Gastroesophageal sphincter (tissue), 4 donors: Measurements from ENCODE around the gene KIAA1586. TPM values are rescaled to one million over a fixed set of nuclear protein-coding genes. Genes with fewer than 3 reads are reported as not detected.

Experiments used
- ATAC-seq: fragments of 150-250 bp; one replicate; pipeline ENCODE4 v1.9.1; 2016; ENCODE audit warnings: mild to moderate bottlenecking, moderate library complexity
- H3K27ac ChIP-seq, 4 donors: fragments of 200-600 bp; sonication (generic) in 3 of 4; 1 replicate in 3 of 4; 2 replicates in 1 of 4; pipeline ENCODE4 v1.5.1; 2016 to 2019
- H3K27me3 ChIP-seq: fragments of 200-600 bp; sonication (generic); one replicate; pipeline ENCODE4 v1.5.1; 2019
- H3K36me3 ChIP-seq, 2 donors: fragments of 200-600 bp; sonication (generic); one replicate each; pipeline ENCODE4 v1.5.1; 2019; ENCODE audit warnings: control low read depth in 1 of 2
- H3K4me1 ChIP-seq, 3 donors: fragments of 200-600 bp; sonication (generic); 1 replicate in 2 of 3; 2 replicates in 1 of 3; pipeline ENCODE4 v1.5.1; 2016 to 2019; ENCODE audit warnings: control low read depth in 2 of 3
- H3K4me3 ChIP-seq, 2 donors: fragments of 200-600 bp; sonication (generic); one replicate each; pipeline ENCODE4 v1.5.1; 2019; ENCODE audit warnings: mild to moderate bottlenecking in 1 of 2, moderate library complexity in 1 of 2
- H3K9me3 ChIP-seq, 3 donors: fragments of 200-600 bp; sonication (generic); one replicate each; pipeline ENCODE4 v1.5.1; 2017 to 2019; ENCODE audit warnings: control low read depth in 2 of 3
- EP300 ChIP-seq: sonication (generic); formaldehyde crosslinking; IDR thresholded peaks from one replicate; pipeline ENCODE4 v1.6.1; 2017; ENCODE audit warnings: antibody characterized with exemption, mild to moderate bottlenecking
- POLR2A ChIP-seq, 2 donors: fragments of 450-650 bp; IDR thresholded peaks; one replicate each; pipeline ENCODE4 v1.6.1; 2017; ENCODE audit warnings: antibody characterized with exemption in 2 of 2, mild to moderate bottlenecking in 2 of 2, moderate library complexity in 1 of 2
- POLR2AphosphoS5 ChIP-seq: sonication (generic); formaldehyde crosslinking; IDR thresholded peaks from one replicate; pipeline ENCODE4 v1.6.1; 2017; ENCODE audit warnings: antibody characterized with exemption
- whole genome bisulfite sequencing, 2 donors: methylation state at CpG; one replicate each; pipeline ENCODE4 v1.1.5; 2018; ENCODE audit warnings: low coverage in 1 of 2; 5-methylcytosine and 5-hydroxymethylcytosine counted together
- total RNA-seq, 4 donors: library from RNA; depleted of rRNA; stranded (reverse); fragments of >200 nt; gene quantifications; one replicate each; pipeline ENCODE4 v1.1.0, GENCODE V29; 2016
- TF ChIP-seq, protein P1 (sequence below), 4 experiments: fragments of 200-600 bp in 2 of 4; fragments of 450-650 bp in 2 of 4; sonication (generic) in 1 of 4; IDR thresholded peaks; one replicate each; pipeline ENCODE4 v1.5.1; 2017 to 2019; ENCODE audit warnings: antibody characterized with exemption in 4 of 4, mild to moderate bottlenecking in 2 of 4, moderate library complexity in 2 of 4

KIAA1586 gene
- total RNA-seq, 4 donors from 2014 or later: 6.6 to 27.9 (median 10.2) TPM

DNA sequence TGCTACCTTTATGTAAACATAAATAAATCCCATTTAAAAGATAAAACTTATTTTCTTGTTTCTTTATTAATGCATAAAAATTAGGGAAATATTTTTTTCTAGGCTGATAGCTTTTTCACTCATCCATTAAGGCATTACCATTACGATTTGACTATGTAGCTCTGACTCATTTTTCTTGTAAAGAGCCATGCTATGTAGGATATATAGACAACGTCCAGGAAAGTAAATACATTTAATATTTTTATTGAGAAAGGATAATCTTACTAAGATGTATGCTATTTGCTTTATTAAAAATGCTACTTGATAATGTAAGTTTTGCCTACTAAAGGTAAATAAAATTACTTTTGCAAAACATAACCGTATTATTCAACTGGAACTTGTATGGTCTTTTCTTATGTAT, 19.2 kb upstream of the KIAA1586 start:
- no peaks in the 10 kb centered on the region for H3K36me3 ChIP-seq
- H3K27me3 ChIP-seq: no peaks in the 10 kb centered on the region
- H3K4me3 ChIP-seq: no peak overlapping the region
- H3K27ac ChIP-seq: no peak overlapping the region
- peaks cover 0 to 12% (median 0%) of the 10 kb centered on the region in 3 donors for H3K9me3 ChIP-seq
- WGBS, 2 donors: 88 to 90% methylated on average over 3 of the region's 3 CpGs
- no peaks in the 10 kb centered on the region for H3K4me1 ChIP-seq
- no peak for TF ChIP-seq EP300
- no peak for TF ChIP-seq POLR2AphosphoS5
- TF ChIP-seq, protein P1, sequence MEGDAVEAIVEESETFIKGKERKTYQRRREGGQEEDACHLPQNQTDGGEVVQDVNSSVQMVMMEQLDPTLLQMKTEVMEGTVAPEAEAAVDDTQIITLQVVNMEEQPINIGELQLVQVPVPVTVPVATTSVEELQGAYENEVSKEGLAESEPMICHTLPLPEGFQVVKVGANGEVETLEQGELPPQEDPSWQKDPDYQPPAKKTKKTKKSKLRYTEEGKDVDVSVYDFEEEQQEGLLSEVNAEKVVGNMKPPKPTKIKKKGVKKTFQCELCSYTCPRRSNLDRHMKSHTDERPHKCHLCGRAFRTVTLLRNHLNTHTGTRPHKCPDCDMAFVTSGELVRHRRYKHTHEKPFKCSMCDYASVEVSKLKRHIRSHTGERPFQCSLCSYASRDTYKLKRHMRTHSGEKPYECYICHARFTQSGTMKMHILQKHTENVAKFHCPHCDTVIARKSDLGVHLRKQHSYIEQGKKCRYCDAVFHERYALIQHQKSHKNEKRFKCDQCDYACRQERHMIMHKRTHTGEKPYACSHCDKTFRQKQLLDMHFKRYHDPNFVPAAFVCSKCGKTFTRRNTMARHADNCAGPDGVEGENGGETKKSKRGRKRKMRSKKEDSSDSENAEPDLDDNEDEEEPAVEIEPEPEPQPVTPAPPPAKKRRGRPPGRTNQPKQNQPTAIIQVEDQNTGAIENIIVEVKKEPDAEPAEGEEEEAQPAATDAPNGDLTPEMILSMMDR (IDR thresholded peaks at IDR 0.05): no peak
- no peak for TF ChIP-seq POLR2A (IDR thresholded peaks at IDR 0.05)
- no peak for ATAC-seq

DNA sequence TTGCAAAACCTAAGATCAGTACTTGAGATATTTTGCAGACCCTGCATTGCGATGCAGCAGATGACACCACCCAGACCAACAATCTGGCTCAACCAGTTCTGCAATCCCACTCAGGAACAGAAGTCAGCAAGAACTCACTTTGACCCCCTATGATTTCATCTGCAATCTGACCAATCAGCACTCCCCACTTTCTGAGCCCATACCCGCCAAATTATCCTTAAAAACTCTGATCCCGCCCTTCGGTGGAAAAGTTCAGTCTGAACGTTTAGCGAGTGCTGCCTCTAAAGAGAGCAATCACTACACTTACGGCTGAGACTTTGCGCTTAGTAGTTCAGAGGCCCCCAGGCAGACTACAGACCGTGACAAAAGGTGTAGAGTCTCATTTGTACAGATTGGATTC, 17.3 kb upstream of the KIAA1586 start:
- H3K27me3 ChIP-seq: no peaks in the 10 kb centered on the region
- 87 to 88% methylated on average over 1 to 7 of the region's 9 CpGs for WGBS, 2 donors
- ATAC-seq: no peak
- peaks cover 0 to 12% (median 0%) of the 10 kb centered on the region in 3 donors for H3K9me3 ChIP-seq
- no peaks in the 10 kb centered on the region for H3K36me3 ChIP-seq
- H3K4me1 ChIP-seq: no peaks in the 10 kb centered on the region
- no peak overlapping the region for H3K27ac ChIP-seq
- no peak overlapping the region for H3K4me3 ChIP-seq
- no peak for TF ChIP-seq POLR2AphosphoS5
- no peak for TF ChIP-seq EP300
- no peak for TF ChIP-seq POLR2A (IDR thresholded peaks at IDR 0.05)
- TF ChIP-seq, protein P1 (IDR thresholded peaks at IDR 0.05): no peak

DNA sequence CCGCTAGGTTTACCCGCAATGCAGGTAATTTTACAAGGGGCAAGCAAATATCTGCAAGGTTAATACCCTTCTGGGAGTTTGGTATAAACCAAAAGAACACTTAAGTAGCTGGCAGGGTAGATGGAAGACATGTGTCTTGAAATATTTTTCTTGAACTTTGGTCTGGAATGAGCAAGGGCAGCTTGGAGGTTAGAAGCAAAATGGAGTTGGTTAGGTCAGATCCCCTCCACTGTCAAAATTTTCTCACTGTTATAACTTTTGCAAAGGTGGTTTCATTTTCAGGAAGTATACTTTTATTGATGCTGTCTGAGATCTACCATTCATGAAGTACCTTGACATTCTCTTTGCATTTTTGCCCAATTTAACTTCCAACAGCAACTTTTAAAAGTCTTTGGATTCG, 13.3 kb upstream of the KIAA1586 start:
- Histone ChIP-seq H3K4me1 (no peaks in the 10 kb centered on the region), H3K4me3 (no peak overlapping the region)
- WGBS, 2 donors: 69 to 86% methylated on average over 3 of the region's 3 CpGs

DNA sequence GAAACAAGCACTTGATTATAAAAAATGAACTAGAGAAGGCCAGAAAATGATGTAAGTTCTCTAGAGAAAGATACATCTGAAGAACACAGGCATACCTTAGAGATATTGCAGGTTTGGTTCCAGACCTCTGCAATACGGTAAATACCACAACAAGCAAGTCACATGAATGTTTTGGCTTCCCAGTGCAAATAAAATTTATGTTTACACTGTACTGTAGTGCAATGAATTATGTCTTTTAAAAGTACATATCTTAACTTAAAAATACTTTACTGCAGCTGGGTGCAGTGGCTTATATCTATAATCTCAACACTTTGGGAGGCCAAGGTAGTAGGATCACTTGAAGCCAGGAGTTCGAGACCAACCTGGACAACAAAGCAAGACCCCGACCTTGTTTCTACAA, 10.9 kb upstream of the KIAA1586 start:
- WGBS, 2 donors: 20 to 26% methylated on average over 3 of the region's 3 CpGs
- Histone ChIP-seq H3K4me3 (no peak overlapping the region), H3K27ac (no peak overlapping the region), H3K27me3 (peaks cover 9% of the 10 kb centered on the region), H3K36me3 (no peaks in the 10 kb centered on the region), H3K9me3 (no peaks in the 10 kb centered on the region), H3K4me1 (no peaks in the 10 kb centered on the region)
- TF ChIP-seq POLR2AphosphoS5 (no peak), EP300 (no peak), POLR2A (IDR thresholded peaks at IDR 0.05) (no peak)
- TF ChIP-seq, protein P1 (IDR thresholded peaks at IDR 0.05): no peak
- ATAC-seq: no peak

More for the DNA sequence above, 13.3 kb upstream of the KIAA1586 start:
- Histone ChIP-seq H3K27ac (no peak overlapping the region), H3K36me3 (no peaks in the 10 kb centered on the region), H3K27me3 (no peaks in the 10 kb centered on the region), H3K9me3 (no peaks in the 10 kb centered on the region)
- no peak for ATAC-seq
- TF ChIP-seq POLR2AphosphoS5: no peak

GRCh38 chr6:57038906-57039305, 7.6 kb upstream of the KIAA1586 start:
- ATAC-seq: no peak
- Histone ChIP-seq H3K27ac (no peak overlapping the region), H3K4me1 (no peaks in the 10 kb centered on the region), H3K36me3 (no peaks in the 10 kb centered on the region), H3K27me3 (peaks cover 18% of the 10 kb centered on the region), H3K4me3 (no peak overlapping the region), H3K9me3 (no peaks in the 10 kb centered on the region)
- 92 to 100% methylated on average over 2 of the region's 2 CpGs for WGBS, 2 donors
- no peak for TF ChIP-seq EP300
- TF ChIP-seq, protein P1 (IDR thresholded peaks at IDR 0.05): no peak
- no peak for TF ChIP-seq POLR2AphosphoS5
- TF ChIP-seq POLR2A (IDR thresholded peaks at IDR 0.05): no peak
